Esophagus muscularis mucosa (tissue), 3 donors: ENCODE measurements around the gene PTGFRN.

Source experiments
- CTCF ChIP-seq, 3 experiments: fragments of 200-600 bp in 2 of 3; fragments of 450-650 bp in 1 of 3; sonication (generic) in 2 of 3; IDR thresholded peaks; one replicate each; pipeline ENCODE4 v1.5.1; 2017 to 2019; ENCODE audit warnings: antibody characterized with exemption in 3 of 3, mild to moderate bottlenecking in 2 of 3, moderate library complexity in 1 of 3
- POLR2A ChIP-seq: fragments of 450-650 bp; IDR thresholded peaks from one replicate; pipeline ENCODE4 v1.6.1; 2017; ENCODE audit warnings: antibody characterized with exemption, moderate library complexity, mild to moderate bottlenecking, low read depth
- POLR2AphosphoS5 ChIP-seq, 2 donors: sonication (generic); formaldehyde crosslinking; IDR thresholded peaks; one replicate each; pipeline ENCODE4 v1.6.1; 2017; ENCODE audit warnings: antibody characterized with exemption in 2 of 2

GRCh38 chr1:116921937-116922336 is 12.2 kb downstream of the PTGFRN start:
- TF ChIP-seq CTCF (IDR thresholded peaks at IDR 0.05), result no peak
- TF ChIP-seq POLR2A, result no peak
- TF ChIP-seq POLR2AphosphoS5 (IDR thresholded peaks at IDR 0.05), result no peak
